ENCODE results near the gene WNK2.

The WNK2 gene

GRCh38 chr9:93220627-93221026, 36.7 kb downstream of the WNK2 start:
- no peak for DNase-seq

GRCh38 chr9:93221044-93221443, 37.1 kb downstream of the WNK2 start:
- no peak for DNase-seq

GRCh38 chr9:93222890-93223259, 38.9 kb downstream of the WNK2 start:
- DNase-seq, result no peak

GRCh38 chr9:93223260-93224180, 39.6 kb downstream of the WNK2 start:
- DNase-seq, result no peak

- DNase-seq, result no peak
Measured at GRCh38 chr9:93224591-93224990, 40.7 kb downstream of the WNK2 start.

- DNase-seq, result no peak
Measured at GRCh38 chr9:93225417-93225816, 41.5 kb downstream of the WNK2 start.

GRCh38 chr9:93225892-93226291, 42.0 kb downstream of the WNK2 start:
- no peak for DNase-seq

- no peak for DNase-seq
Measured at GRCh38 chr9:93226819-93227218, 42.9 kb downstream of the WNK2 start.

- no peak for DNase-seq
Measured at GRCh38 chr9:93228030-93228429, 44.1 kb downstream of the WNK2 start.

GRCh38 chr9:93228453-93228852, 44.5 kb downstream of the WNK2 start:
- no peak for DNase-seq

GRCh38 chr9:93229636-93230035, 45.7 kb downstream of the WNK2 start:
- no peak for DNase-seq

GRCh38 chr9:93230185-93230584, 46.2 kb downstream of the WNK2 start:
- DNase-seq, result no peak

GRCh38 chr9:93230601-93231000, 46.7 kb downstream of the WNK2 start:
- DNase-seq, result no peak

GRCh38 chr9:93231121-93231694, 47.3 kb downstream of the WNK2 start:
- DNase-seq, result no peak

- DNase-seq, result no peak
Measured at GRCh38 chr9:93231716-93232115, 47.8 kb downstream of the WNK2 start.

- DNase-seq, result no peak
Measured at GRCh38 chr9:93232388-93232960, 48.5 kb downstream of the WNK2 start.

- no peak for DNase-seq
Measured at GRCh38 chr9:93233033-93233432, 49.1 kb downstream of the WNK2 start.

GRCh38 chr9:93234600-93234999, 50.7 kb downstream of the WNK2 start:
- DNase-seq, result no peak

- DNase-seq, result no peak
Measured at GRCh38 chr9:93235300-93235960, 51.5 kb downstream of the WNK2 start.

GRCh38 chr9:93236541-93237206, 52.7 kb downstream of the WNK2 start:
- DNase-seq, result no peak

GRCh38 chr9:93237540-93237939, 53.6 kb downstream of the WNK2 start:
- no peak for DNase-seq

GRCh38 chr9:93238953-93239925, 55.3 kb downstream of the WNK2 start:
- no peak for DNase-seq
